Keratinocyte (primary cell): Measurements from ENCODE around the gene PCSK6. TPM values are rescaled to one million over a fixed set of nuclear protein-coding genes. Genes with fewer than 3 reads are reported as not detected.

Experiments used
- DNase-seq: peaks from one replicate; pipeline ENCODE4 v3.0.0-alpha.2; 2011; ENCODE audit warnings: low read depth, missing footprints, low spot score
- FAIRE-seq: peaks from 2 replicates; lab custom pipeline; 2011; peaks lifted over from hg19 to GRCh38; lab: Jason Lieb, UNC
- H2AFZ ChIP-seq: 2 replicates; pipeline ENCODE4 v1.6.0; 2012; ENCODE audit warnings: low read length, control low read depth, inconsistent platforms; ENCODE audit not compliant: control insufficient read depth
- H3K27ac ChIP-seq: 2 replicates; pipeline ENCODE4 v1.5.1; 2011; ENCODE audit warnings: low read length; ENCODE audit not compliant: control insufficient read depth, insufficient read depth
- H3K27me3 ChIP-seq: 3 replicates; pipeline ENCODE4 v1.6.0; 2011; ENCODE audit warnings: low read length; ENCODE audit not compliant: control insufficient read depth, insufficient read depth; ENCODE audit errors: extremely low read depth
- H3K36me3 ChIP-seq, 2 experiments: 2 replicates in 1 of 2; 3 replicates in 1 of 2; pipeline ENCODE4 v1.5.1; 2011; ENCODE audit warnings: low read length in 2 of 2, mild to moderate bottlenecking in 1 of 2; ENCODE audit not compliant: control insufficient read depth in 2 of 2, insufficient read depth in 2 of 2; ENCODE audit errors: extremely low read depth in 1 of 2
- H3K4me1 ChIP-seq: 3 replicates; pipeline ENCODE4 v1.5.1; 2011; ENCODE audit warnings: low read length; ENCODE audit not compliant: control insufficient read depth, insufficient read depth; ENCODE audit errors: extremely low read depth
- H3K4me2 ChIP-seq: 3 replicates; pipeline ENCODE4 v1.6.0; 2011; ENCODE audit warnings: low read depth, low read length; ENCODE audit not compliant: control insufficient read depth, insufficient read depth; ENCODE audit errors: extremely low read depth
- H3K4me3 ChIP-seq, 3 experiments: fragments of 200-600 bp in 1 of 3; sonication (generic) in 1 of 3; 2 replicates in 2 of 3; 3 replicates in 1 of 3; pipeline ENCODE4 v1.5.1; 2011 to 2016; ENCODE audit warnings: low read length in 3 of 3, mild to moderate bottlenecking in 3 of 3, control low read depth in 2 of 3, inconsistent platforms in 1 of 3, low read depth in 1 of 3, mixed read lengths in 1 of 3, mixed run types in 1 of 3, moderate library complexity in 1 of 3; ENCODE audit not compliant: control insufficient read depth in 2 of 3, insufficient read depth in 2 of 3; ENCODE audit errors: extremely low read depth in 1 of 3
- H3K79me2 ChIP-seq: 2 replicates; pipeline ENCODE4 v1.6.0; 2012; ENCODE audit warnings: low read length; ENCODE audit not compliant: control insufficient read depth, insufficient read depth
- H3K9ac ChIP-seq: 3 replicates; pipeline ENCODE4 v1.6.0; 2011; ENCODE audit warnings: low read length; ENCODE audit not compliant: control insufficient read depth, insufficient read depth; ENCODE audit errors: extremely low read depth
- H3K9me1 ChIP-seq: 3 replicates; pipeline ENCODE4 v1.6.0; 2011; ENCODE audit warnings: low read length; ENCODE audit not compliant: control insufficient read depth, insufficient read depth; ENCODE audit errors: extremely low read depth
- H3K9me3 ChIP-seq: 2 replicates; pipeline ENCODE4 v1.5.1; 2012; ENCODE audit warnings: low read depth, low read length; ENCODE audit not compliant: control insufficient read depth
- H4K20me1 ChIP-seq: 3 replicates; pipeline ENCODE4 v1.6.0; 2011; ENCODE audit warnings: low read length; ENCODE audit not compliant: control insufficient read depth, insufficient read depth; ENCODE audit errors: extremely low read depth
- EZH2 ChIP-seq: IDR thresholded peaks from one replicate; pipeline ENCODE4 v1.6.1; 2012; ENCODE audit warnings: inconsistent platforms, mild to moderate bottlenecking, low read length, moderate library complexity
- dilution Hi-C: fragments of 300-500 bp; cut with MboI; formaldehyde crosslinking; loops from one replicate; pipeline ENCODE4 v1.7.0; 2020; ENCODE audit warnings: low sequenced_read_pairs; ENCODE audit not compliant: extremely low pct_ligation_motif_present
- polyA plus RNA-seq, 5 experiments: library from polyadenylated mRNA; depleted of rRNA in 3 of 5; stranded (reverse) in 3 of 5; stranded (forward) in 1 of 5; unstranded in 1 of 5; fragments of >200 nt; gene quantifications; 1 replicate in 1 of 5; 2 replicates in 3 of 5; 3 replicates in 1 of 5; pipeline versions ENCODE4 v1.2.1 to v1.2.3, GENCODE V29; 2011 to 2012; ENCODE audit warnings: missing spikeins in 2 of 5, low read depth in 1 of 5, low replicate concordance in 1 of 5
- TF ChIP-seq, protein P1 (sequence below), 3 experiments: IDR thresholded peaks in 1 of 3; conservative IDR thresholded peaks in 1 of 3; optimal IDR thresholded peaks in 1 of 3; 2 replicates in 2 of 3; 3 replicates in 1 of 3; pipeline versions ENCODE3 to v1.5.1; 2011; ENCODE audit warnings: low read length in 3 of 3, mild to moderate bottlenecking in 3 of 3, moderate library complexity in 2 of 3, control low read depth in 1 of 3, inconsistent platforms in 1 of 3; ENCODE audit not compliant: insufficient read depth in 2 of 3; ENCODE audit errors: extremely low read depth in 1 of 3

The PCSK6 gene
- polyA plus RNA-seq, 1 donor (not counting 4 experiments of a cell fraction or from before 2014, with no cell fraction given) = 3.1 TPM

- no peaks in the 10 kb centered on the region for H4K20me1 ChIP-seq
- H3K9me1 ChIP-seq = no peaks in the 10 kb centered on the region
- no peak overlapping the region for H3K4me3 ChIP-seq
- H3K27me3 ChIP-seq = no peaks in the 10 kb centered on the region
- dilution Hi-C loops = no loop called here
- no peak overlapping the region for H3K27ac ChIP-seq
- no peak overlapping the region for H2AFZ ChIP-seq
- no peaks in the 10 kb centered on the region for H3K36me3 ChIP-seq
- H3K79me2 ChIP-seq = no peaks in the 10 kb centered on the region
- no peak overlapping the region for H3K4me2 ChIP-seq
- FAIRE-seq (no peak), DNase-seq (no peak)
- peaks cover 18% of the 10 kb centered on the region for H3K4me1 ChIP-seq
- H3K9me3 ChIP-seq = no peaks in the 10 kb centered on the region
- no peak overlapping the region for H3K9ac ChIP-seq
- TF ChIP-seq, protein P1, sequence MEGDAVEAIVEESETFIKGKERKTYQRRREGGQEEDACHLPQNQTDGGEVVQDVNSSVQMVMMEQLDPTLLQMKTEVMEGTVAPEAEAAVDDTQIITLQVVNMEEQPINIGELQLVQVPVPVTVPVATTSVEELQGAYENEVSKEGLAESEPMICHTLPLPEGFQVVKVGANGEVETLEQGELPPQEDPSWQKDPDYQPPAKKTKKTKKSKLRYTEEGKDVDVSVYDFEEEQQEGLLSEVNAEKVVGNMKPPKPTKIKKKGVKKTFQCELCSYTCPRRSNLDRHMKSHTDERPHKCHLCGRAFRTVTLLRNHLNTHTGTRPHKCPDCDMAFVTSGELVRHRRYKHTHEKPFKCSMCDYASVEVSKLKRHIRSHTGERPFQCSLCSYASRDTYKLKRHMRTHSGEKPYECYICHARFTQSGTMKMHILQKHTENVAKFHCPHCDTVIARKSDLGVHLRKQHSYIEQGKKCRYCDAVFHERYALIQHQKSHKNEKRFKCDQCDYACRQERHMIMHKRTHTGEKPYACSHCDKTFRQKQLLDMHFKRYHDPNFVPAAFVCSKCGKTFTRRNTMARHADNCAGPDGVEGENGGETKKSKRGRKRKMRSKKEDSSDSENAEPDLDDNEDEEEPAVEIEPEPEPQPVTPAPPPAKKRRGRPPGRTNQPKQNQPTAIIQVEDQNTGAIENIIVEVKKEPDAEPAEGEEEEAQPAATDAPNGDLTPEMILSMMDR (optimal IDR thresholded peaks at IDR 0.05 in 1 of 3, IDR thresholded peaks at IDR 0.05 in 1 of 3, conservative IDR thresholded peaks at IDR 0.05 in 1 of 3; ENCODE audit: extremely low read depth in 1 of 3, insufficient read depth in 2 of 3, low read length in 3 of 3) = no peak
- TF ChIP-seq EZH2 = no peak
Observed at GRCh38 chr15:101448336-101448735, 41.2 kb downstream of the PCSK6 start.

- Histone ChIP-seq H3K9ac (no peak overlapping the region), H3K36me3 (no peaks in the 10 kb centered on the region), H2AFZ (no peak overlapping the region), H3K27ac (no peak overlapping the region), H3K9me3 (no peaks in the 10 kb centered on the region), H3K9me1 (no peaks in the 10 kb centered on the region), H3K27me3 (no peaks in the 10 kb centered on the region), H3K4me1 (peaks cover 18% of the 10 kb centered on the region), H4K20me1 (no peaks in the 10 kb centered on the region), H3K79me2 (no peaks in the 10 kb centered on the region), H3K4me2 (no peak overlapping the region), H3K4me3 (no peak overlapping the region)
- dilution Hi-C loops = no loop called here
- no peak for TF ChIP-seq EZH2
- TF ChIP-seq, protein P1 (optimal IDR thresholded peaks at IDR 0.05 in 1 of 3, IDR thresholded peaks at IDR 0.05 in 1 of 3, conservative IDR thresholded peaks at IDR 0.05 in 1 of 3; ENCODE audit: extremely low read depth in 1 of 3, insufficient read depth in 2 of 3, low read length in 3 of 3) = no peak
- FAIRE-seq (no peak), DNase-seq (no peak)
Observed at GRCh38 chr15:101447561-101448071, 41.9 kb downstream of the PCSK6 start.
